Stomach (tissue), 4 donors: ENCODE results near the gene ZGLP1.

Source experiments
- EP300 ChIP-seq: sonication (generic); formaldehyde crosslinking; IDR thresholded peaks from one replicate; pipeline ENCODE4 v1.6.1; 2017; ENCODE audit warnings: antibody characterized with exemption
- POLR2A ChIP-seq, 4 donors: fragments of 450-650 bp; IDR thresholded peaks; one replicate each; pipeline ENCODE4 v1.6.1; 2016; ENCODE audit warnings: antibody characterized with exemption in 4 of 4, control low read depth in 2 of 4, mild to moderate bottlenecking in 1 of 4, moderate library complexity in 1 of 4
- TF ChIP-seq, protein P1 (sequence below), 7 experiments: fragments of 450-650 bp in 4 of 7; fragments of 200-600 bp in 3 of 7; sonication (generic) in 3 of 7; IDR thresholded peaks; one replicate each; pipeline ENCODE4 v1.5.1; 2016 to 2019; ENCODE audit warnings: antibody characterized with exemption in 7 of 7, control low read depth in 2 of 7, mild to moderate bottlenecking in 1 of 7

- TF ChIP-seq, protein P1, sequence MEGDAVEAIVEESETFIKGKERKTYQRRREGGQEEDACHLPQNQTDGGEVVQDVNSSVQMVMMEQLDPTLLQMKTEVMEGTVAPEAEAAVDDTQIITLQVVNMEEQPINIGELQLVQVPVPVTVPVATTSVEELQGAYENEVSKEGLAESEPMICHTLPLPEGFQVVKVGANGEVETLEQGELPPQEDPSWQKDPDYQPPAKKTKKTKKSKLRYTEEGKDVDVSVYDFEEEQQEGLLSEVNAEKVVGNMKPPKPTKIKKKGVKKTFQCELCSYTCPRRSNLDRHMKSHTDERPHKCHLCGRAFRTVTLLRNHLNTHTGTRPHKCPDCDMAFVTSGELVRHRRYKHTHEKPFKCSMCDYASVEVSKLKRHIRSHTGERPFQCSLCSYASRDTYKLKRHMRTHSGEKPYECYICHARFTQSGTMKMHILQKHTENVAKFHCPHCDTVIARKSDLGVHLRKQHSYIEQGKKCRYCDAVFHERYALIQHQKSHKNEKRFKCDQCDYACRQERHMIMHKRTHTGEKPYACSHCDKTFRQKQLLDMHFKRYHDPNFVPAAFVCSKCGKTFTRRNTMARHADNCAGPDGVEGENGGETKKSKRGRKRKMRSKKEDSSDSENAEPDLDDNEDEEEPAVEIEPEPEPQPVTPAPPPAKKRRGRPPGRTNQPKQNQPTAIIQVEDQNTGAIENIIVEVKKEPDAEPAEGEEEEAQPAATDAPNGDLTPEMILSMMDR (IDR thresholded peaks at IDR 0.05): no peak
- TF ChIP-seq POLR2A (IDR thresholded peaks at IDR 0.05) (no peak), EP300 (no peak)
These were observed 43.4 kb upstream of the ZGLP1 start for GRCh38 chr19:10352764-10353671.
